ENCODE results near the gene TOX2.

Gene TOX2

GRCh38 chr20:44104798-44105517 is 190.3 kb downstream of the TOX2 start (continued):
- no peak for TF ChIP-seq ZNF292 (tag by site-specific recombination; IDR thresholded peaks at IDR 0.05; ENCODE audit: borderline replicate concordance, low read depth)
- no peak for TF ChIP-seq ZNF791 (tag by site-specific recombination; IDR thresholded peaks at IDR 0.05)
- TF ChIP-seq ZNF138 (tag by site-specific recombination; IDR thresholded peaks at IDR 0.05; ENCODE audit: borderline replicate concordance): no peak
- no peak for TF ChIP-seq ZIC2 (tag by site-specific recombination; IDR thresholded peaks at IDR 0.05)
- TF ChIP-seq ZNF501 (tag by site-specific recombination; IDR thresholded peaks at IDR 0.05): no peak
- no peak for TF ChIP-seq GFI1B (tag by site-specific recombination; IDR thresholded peaks at IDR 0.05)
- peak; percentile 74; the same call in 1 of the 2 replicates for TF ChIP-seq INSM2 (tag by site-specific recombination; IDR thresholded peaks at IDR 0.05)
- TF ChIP-seq ZNF248 (tag by site-specific recombination; IDR thresholded peaks at IDR 0.05): no peak
- TF ChIP-seq ZNF354C (tag by site-specific recombination; IDR thresholded peaks at IDR 0.05; ENCODE audit: borderline replicate concordance, low read depth): no peak
- no peak for TF ChIP-seq ZBTB26 (tag by site-specific recombination; optimal IDR thresholded peaks at IDR 0.05)
- no peak for TF ChIP-seq IKZF3 (tag by site-specific recombination; IDR thresholded peaks at IDR 0.05)
- no peak for TF ChIP-seq AEBP2 (tag by site-specific recombination; IDR thresholded peaks at IDR 0.05; ENCODE audit: borderline replicate concordance)
- TF ChIP-seq HOXA7 (CRISPR knock-in tag; IDR thresholded peaks at IDR 0.05; ENCODE audit: borderline replicate concordance): no peak
- no peak for TF ChIP-seq ZNF623 (tag by site-specific recombination; IDR thresholded peaks at IDR 0.05)
- TF ChIP-seq ZNF768 (tag by site-specific recombination; IDR thresholded peaks at IDR 0.05): no peak
- TF ChIP-seq ZBTB7A (tag by site-specific recombination; IDR thresholded peaks at IDR 0.05; ENCODE audit: low read depth): no peak
- no peak for TF ChIP-seq YY2 (tag by site-specific recombination; IDR thresholded peaks at IDR 0.05)
- TF ChIP-seq ZNF561 (tag by site-specific recombination; IDR thresholded peaks at IDR 0.05; ENCODE audit: borderline replicate concordance): peak; percentile 48; the same call in 1 of the 2 replicates
- peak; percentile 55; the same call in 1 of the 2 replicates for TF ChIP-seq ZNF629 (tag by site-specific recombination; IDR thresholded peaks at IDR 0.05)
- no peak for TF ChIP-seq ZBTB8A (tag by site-specific recombination; IDR thresholded peaks at IDR 0.05)
- TF ChIP-seq REST (tag by site-specific recombination; IDR thresholded peaks at IDR 0.05): no peak
- TF ChIP-seq ZNF76 (tag by site-specific recombination; IDR thresholded peaks at IDR 0.05; ENCODE audit: borderline replicate concordance, low read depth): no peak
- TF ChIP-seq ELK4 (IDR thresholded peaks at IDR 0.05; ENCODE audit: borderline replicate concordance, low read depth, low read length): no peak
- TF ChIP-seq ZNF302 (tag by site-specific recombination; IDR thresholded peaks at IDR 0.05; ENCODE audit: low read depth): no peak
- TF ChIP-seq ZNF677 (tag by site-specific recombination; IDR thresholded peaks at IDR 0.05): no peak
- TF ChIP-seq ZNF18 (tag by site-specific recombination; IDR thresholded peaks at IDR 0.05): no peak
- TF ChIP-seq ZNF311 (tag by site-specific recombination; IDR thresholded peaks at IDR 0.05; ENCODE audit: borderline replicate concordance): no peak
- peak; percentile 40 for TF ChIP-seq ZFHX2 (tag by site-specific recombination; conservative IDR thresholded peaks at IDR 0.05)
- no peak for TF ChIP-seq ZNF23 (tag by site-specific recombination; IDR thresholded peaks at IDR 0.05; ENCODE audit: borderline replicate concordance)
- TF ChIP-seq ZBTB20 (tag by site-specific recombination; IDR thresholded peaks at IDR 0.05): no peak

Measured in HEK293 (cell line).